Measurements from ENCODE around the gene TNF.

TNF gene

GRCh38 chr6:31573239-31574105 lies 1.9 kb upstream of the TNF start:
- Histone ChIP-seq H3K9me2 (replicated peaks; ENCODE audit: insufficient read depth, low read length) (no peaks in the 10 kb centered on the region), H3K36me3 (ENCODE audit: low read length) (peaks cover 3% of the 10 kb centered on the region; the same call in 1 of the 2 replicates), H3K9ac (ENCODE audit: low read length) (peak overlapping the region; percentile 84), H3K4me2 (ENCODE audit: low read depth, low read length, poor library complexity, severe bottlenecking) (peak overlapping the region; percentile 86), H3K27me3 (ENCODE audit: low read length) (no peaks in the 10 kb centered on the region), H3K27ac (ENCODE audit: low read depth, low read length) (peak overlapping the region; percentile 92), H4K20me1 (ENCODE audit: low read depth, low read length) (no peaks in the 10 kb centered on the region), H2AFZ (ENCODE audit: low read depth, low read length, severe bottlenecking) (no peak overlapping the region), H3K79me2 (ENCODE audit: insufficient read depth, low read length) (peaks cover 73% of the 10 kb centered on the region), H3K9me3 (ENCODE audit: insufficient read depth, low read length) (no peaks in the 10 kb centered on the region), H3K4me3 (ENCODE audit: insufficient read depth, low read length, poor library complexity, severe bottlenecking) (peak overlapping the region; percentile 63), H3F3A (ENCODE audit: insufficient read depth) (peaks cover 88% of the 10 kb centered on the region)
- TF ChIP-seq CTCF (IDR thresholded peaks at IDR 0.05; ENCODE audit: insufficient read depth, low read length, poor library complexity, severe bottlenecking) (no peak), EZH2phosphoT487 (conservative IDR thresholded peaks at IDR 0.05; ENCODE audit: low read length) (no peak)

- no peaks in the 10 kb centered on the region for H3K9me2 ChIP-seq (replicated peaks; ENCODE audit: insufficient read depth, low read length)
- H3K4me2 ChIP-seq (ENCODE audit: low read depth, low read length, poor library complexity, severe bottlenecking), result peak overlapping the region; percentile 86
- peak overlapping the region; percentile 84 for H3K9ac ChIP-seq (ENCODE audit: low read length)
- peaks cover 88% of the 10 kb centered on the region for H3F3A ChIP-seq (ENCODE audit: insufficient read depth)
- H3K27me3 ChIP-seq (ENCODE audit: low read length), result no peaks in the 10 kb centered on the region
- H3K36me3 ChIP-seq (ENCODE audit: low read length), result peaks cover 3% of the 10 kb centered on the region; the same call in 1 of the 2 replicates
- peak overlapping the region; percentile 71 for H3K4me3 ChIP-seq (ENCODE audit: insufficient read depth, low read length, poor library complexity, severe bottlenecking)
- H3K27ac ChIP-seq (ENCODE audit: low read depth, low read length), result peak overlapping the region; percentile 92
- no peaks in the 10 kb centered on the region for H4K20me1 ChIP-seq (ENCODE audit: low read depth, low read length)
- no peaks in the 10 kb centered on the region for H3K9me3 ChIP-seq (ENCODE audit: insufficient read depth, low read length)
- peak overlapping the region; percentile 10 for H2AFZ ChIP-seq (ENCODE audit: low read depth, low read length, severe bottlenecking)
- TF ChIP-seq CTCF (IDR thresholded peaks at IDR 0.05; ENCODE audit: insufficient read depth, low read length, poor library complexity, severe bottlenecking), result peak; percentile 30
- no peak for TF ChIP-seq EZH2phosphoT487 (conservative IDR thresholded peaks at IDR 0.05; ENCODE audit: low read length)
- H3K79me2 ChIP-seq (ENCODE audit: insufficient read depth, low read length), result peaks cover 66% of the 10 kb centered on the region
These were observed 981 bp upstream of the TNF start for GRCh38 chr6:31574106-31575061.

- H4K20me1 ChIP-seq (ENCODE audit: low read depth, low read length), result no peaks in the 10 kb centered on the region
- peaks cover 86% of the 10 kb centered on the region for H3F3A ChIP-seq (ENCODE audit: insufficient read depth)
- no peaks in the 10 kb centered on the region for H3K9me3 ChIP-seq (ENCODE audit: insufficient read depth, low read length)
- peak overlapping the region; percentile 86 for H3K4me2 ChIP-seq (ENCODE audit: low read depth, low read length, poor library complexity, severe bottlenecking)
- H3K36me3 ChIP-seq (ENCODE audit: low read length), result peaks cover 3% of the 10 kb centered on the region; the same call in 1 of the 2 replicates
- peak overlapping the region; percentile 84 for H3K9ac ChIP-seq (ENCODE audit: low read length)
- H3K9me2 ChIP-seq (replicated peaks; ENCODE audit: insufficient read depth, low read length), result no peaks in the 10 kb centered on the region
- H3K79me2 ChIP-seq (ENCODE audit: insufficient read depth, low read length), result peaks cover 51% of the 10 kb centered on the region
- H3K4me3 ChIP-seq (ENCODE audit: insufficient read depth, low read length, poor library complexity, severe bottlenecking), result peak overlapping the region; percentile 71
- TF ChIP-seq CTCF (IDR thresholded peaks at IDR 0.05; ENCODE audit: insufficient read depth, low read length, poor library complexity, severe bottlenecking) (no peak), EZH2phosphoT487 (conservative IDR thresholded peaks at IDR 0.05; ENCODE audit: low read length) (no peak)
- no peaks in the 10 kb centered on the region for H3K27me3 ChIP-seq (ENCODE audit: low read length)
- no peak overlapping the region for H2AFZ ChIP-seq (ENCODE audit: low read depth, low read length, severe bottlenecking)
- H3K27ac ChIP-seq (ENCODE audit: low read depth, low read length), result peak overlapping the region; percentile 92
These were observed 754 bp downstream of the TNF start for GRCh38 chr6:31575952-31576685.
